Right lobe of liver (tissue), 4 donors: ENCODE results near the gene FYN.

Experiments used
- CTCF ChIP-seq, 4 donors: fragments of 200-600 bp in 3 of 4; fragments of 450-650 bp in 1 of 4; IDR thresholded peaks; one replicate each; pipeline versions ENCODE4 v1.5.1 to v1.8.0; 2016 to 2022; ENCODE audit warnings: antibody characterized with exemption in 4 of 4, mild to moderate bottlenecking in 2 of 4
- POLR2A ChIP-seq: fragments of 450-650 bp; IDR thresholded peaks from one replicate; pipeline ENCODE4 v1.6.1; 2017; ENCODE audit warnings: antibody characterized with exemption, mild to moderate bottlenecking
- donor health status: DM: no; HTN: no; CAD: no.
- donor health status: DM: no; HTN: no; CAD: no.
- donor health status: DM: no; HTN: yes; CAD: no.

DNA sequence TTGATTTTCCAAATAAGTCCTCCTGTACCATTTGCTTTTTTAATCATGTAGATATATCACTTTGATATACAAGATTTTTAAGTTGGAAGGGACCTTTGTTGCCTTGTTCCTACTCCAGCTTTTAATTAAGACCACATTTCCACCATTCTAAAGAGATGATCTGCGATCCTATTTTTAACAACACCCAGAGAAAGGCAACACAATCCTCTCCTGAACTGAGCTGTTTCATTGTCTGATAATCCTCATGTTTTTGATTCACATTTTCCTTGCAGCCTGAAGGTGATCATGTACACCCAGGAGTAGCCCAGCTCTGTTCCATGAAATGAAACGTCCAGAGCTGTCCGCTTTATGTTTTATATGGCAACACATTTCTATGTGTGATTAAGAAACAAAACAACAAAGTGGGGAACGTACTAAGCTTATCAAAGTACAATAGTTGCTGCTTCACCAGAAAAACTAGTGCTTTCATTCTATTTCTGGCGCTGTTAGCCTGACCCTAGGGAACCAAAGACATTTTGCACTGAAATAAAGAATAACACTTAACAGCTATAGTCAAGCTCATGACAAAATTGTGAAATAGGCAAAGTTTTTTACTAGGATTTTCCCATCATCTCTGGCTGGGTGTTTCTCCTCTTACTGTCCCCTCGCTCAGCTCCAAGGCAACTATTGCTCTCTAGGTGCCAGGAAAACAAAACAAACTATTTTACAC, 245.0 kb downstream of the FYN start:
- TF ChIP-seq CTCF (IDR thresholded peaks at IDR 0.05) (no peak), POLR2A (no peak)
